Activated CD8-positive, alpha-beta T cell treated with anti-CD3 and anti-CD28 coated beads for 36 hours (primary cell): ENCODE data around the gene MRTFB. TPM values are rescaled to one million over a fixed set of nuclear protein-coding genes. Genes with fewer than 3 reads are reported as not detected.
A peak's percentile ranks its signal among the peaks of the same experiment; 100 is the strongest.

Experiments used
- ATAC-seq: fragments of 200-7000 bp; cut with Tn5 transposase; one replicate; pipeline ENCODE4 v1.10.0; 2021; ENCODE audit warnings: mild to moderate bottlenecking, moderate library complexity
- CTCF ChIA-PET: fragments of 350-600 bp; sonication (Branson Sonifier 250); formaldehyde crosslinking; loops from one replicate; lab custom pipeline; 2021; ENCODE audit warnings: antibody characterized with exemption; lab: Charles Lee
- POLR2A ChIA-PET: fragments of 350-600 bp; sonication (Branson Sonifier 250); formaldehyde crosslinking; loops from one replicate; lab custom pipeline; 2021; ENCODE audit warnings: antibody characterized with exemption; lab: Charles Lee
- DNase-seq: peaks from one replicate; pipeline ENCODE4 v3.0.0-alpha.2; 2020
- H3K27ac Mint-ChIP-seq: one replicate; pipeline ENCODE4 v1.8.0; 2021; ENCODE audit warnings: mild to moderate bottlenecking, mixed read lengths
- H3K27me3 Mint-ChIP-seq: one replicate; pipeline ENCODE4 v1.8.0; 2021; ENCODE audit warnings: mixed read lengths
- H3K36me3 Mint-ChIP-seq: one replicate; pipeline ENCODE4 v1.8.0; 2021; ENCODE audit warnings: low read depth, mixed read lengths
- H3K4me1 Mint-ChIP-seq: one replicate; pipeline ENCODE4 v1.8.0; 2021; ENCODE audit warnings: low read depth, mixed read lengths
- H3K4me3 Mint-ChIP-seq: one replicate; pipeline ENCODE4 v1.8.0; 2021; ENCODE audit warnings: mild to moderate bottlenecking, moderate library complexity, mixed read lengths
- H3K9me3 Mint-ChIP-seq: one replicate; pipeline ENCODE4 v1.8.0; 2021; ENCODE audit warnings: mixed read lengths
- intact Hi-C: fragments of 100-400 bp; cut with micrococcal nuclease; formaldehyde crosslinking; loops from one replicate; pipeline ENCODE4 v1.10.0; 2022
- total RNA-seq, 2 experiments: library from RNA; stranded (reverse); gene quantifications; one replicate each; pipeline ENCODE4 v1.2.3, GENCODE V29; 2021
- TF ChIP-seq, protein P1 (sequence below): fragments of 200-600 bp; IDR thresholded peaks from one replicate; pipeline ENCODE4 v1.8.0; 2022; ENCODE audit warnings: antibody characterized with exemption, mild to moderate bottlenecking

MRTFB gene
- total RNA-seq, 2 experiments from 2014 or later, result 10.3 to 12.0 TPM

GRCh38 chr16:14283786-14284185 lies 212.7 kb downstream of the MRTFB start:
- intact Hi-C loops, result loop anchor here (10.0 kb wide), 1 partner anchor 359 kb away; the partner anchor contains the start of gene ERCC4
- peaks cover 12% of the 10 kb centered on the region for H3K4me1 Mint-ChIP-seq
- ATAC-seq (no peak), DNase-seq (no peak)
- TF ChIP-seq, protein P1, sequence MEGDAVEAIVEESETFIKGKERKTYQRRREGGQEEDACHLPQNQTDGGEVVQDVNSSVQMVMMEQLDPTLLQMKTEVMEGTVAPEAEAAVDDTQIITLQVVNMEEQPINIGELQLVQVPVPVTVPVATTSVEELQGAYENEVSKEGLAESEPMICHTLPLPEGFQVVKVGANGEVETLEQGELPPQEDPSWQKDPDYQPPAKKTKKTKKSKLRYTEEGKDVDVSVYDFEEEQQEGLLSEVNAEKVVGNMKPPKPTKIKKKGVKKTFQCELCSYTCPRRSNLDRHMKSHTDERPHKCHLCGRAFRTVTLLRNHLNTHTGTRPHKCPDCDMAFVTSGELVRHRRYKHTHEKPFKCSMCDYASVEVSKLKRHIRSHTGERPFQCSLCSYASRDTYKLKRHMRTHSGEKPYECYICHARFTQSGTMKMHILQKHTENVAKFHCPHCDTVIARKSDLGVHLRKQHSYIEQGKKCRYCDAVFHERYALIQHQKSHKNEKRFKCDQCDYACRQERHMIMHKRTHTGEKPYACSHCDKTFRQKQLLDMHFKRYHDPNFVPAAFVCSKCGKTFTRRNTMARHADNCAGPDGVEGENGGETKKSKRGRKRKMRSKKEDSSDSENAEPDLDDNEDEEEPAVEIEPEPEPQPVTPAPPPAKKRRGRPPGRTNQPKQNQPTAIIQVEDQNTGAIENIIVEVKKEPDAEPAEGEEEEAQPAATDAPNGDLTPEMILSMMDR, result no peak
- no peaks in the 10 kb centered on the region for H3K36me3 Mint-ChIP-seq
- no peak overlapping the region for H3K27ac Mint-ChIP-seq
- peaks cover 3% of the 10 kb centered on the region for H3K9me3 Mint-ChIP-seq
- ChIA-PET CTCF (interaction anchor here (1.0 to 2.4 kb wide), 2 partner anchors 360 to 364 kb away, joined by 4 to 12 read pairs; partner anchors contain the start of gene ERCC4), POLR2A (no interaction called here)
- H3K4me3 Mint-ChIP-seq, result no peak overlapping the region
- H3K27me3 Mint-ChIP-seq, result no peaks in the 10 kb centered on the region

DNA sequence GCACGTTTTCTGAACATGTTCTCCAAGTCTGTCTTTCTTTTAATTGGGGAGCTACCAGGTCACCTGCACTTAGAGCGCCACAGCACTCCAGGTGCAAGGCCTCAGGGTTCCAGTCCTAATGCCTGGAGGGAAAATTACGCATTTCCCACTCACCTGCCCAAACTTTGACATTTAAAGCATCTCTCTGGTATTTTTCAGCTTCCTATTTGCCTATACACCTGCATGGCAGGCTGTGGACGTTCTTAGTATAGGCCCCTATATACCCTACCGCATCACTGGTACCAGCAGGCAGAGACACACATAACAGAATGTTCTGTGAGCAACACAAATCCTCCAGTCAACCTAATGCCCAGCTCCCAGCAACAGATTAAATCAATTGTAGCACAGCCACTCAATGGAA lies 213.3 kb downstream of the MRTFB start:
- TF ChIP-seq, protein P1, result no peak
- no peak for ATAC-seq
- Mint-ChIP-seq H3K4me1 (peaks cover 12% of the 10 kb centered on the region), H3K4me3 (peak overlapping the region; percentile 77), H3K27me3 (no peaks in the 10 kb centered on the region), H3K36me3 (no peaks in the 10 kb centered on the region), H3K27ac (no peak overlapping the region), H3K9me3 (peaks cover 9% of the 10 kb centered on the region)
- POLR2A ChIA-PET, result no interaction called here
- CTCF ChIA-PET, result interaction anchor here (1.0 to 2.4 kb wide), 2 partner anchors 361 to 365 kb away, joined by 4 to 12 read pairs; partner anchors contain the start of gene ERCC4
- intact Hi-C loops, result loop anchor here (10.0 kb wide), 1 partner anchor 360 kb away; the partner anchor contains the start of gene ERCC4
- DNase-seq, result no peak

- intact Hi-C loops, result loop anchor here (10.0 kb wide), 1 partner anchor 360 kb away; the partner anchor contains the start of gene ERCC4
- POLR2A ChIA-PET, result interaction anchor here (0.9 to 1.8 kb wide), 6 partner anchors 24 to 361 kb away, joined by 3 to 6 read pairs (median 4); no protein-coding TSS in a partner anchor
- ATAC-seq, result peak; percentile 57
These were observed 213.9 kb downstream of the MRTFB start for GRCh38 chr16:14284930-14285512.

GRCh38 chr16:14285513-14286367 lies 214.6 kb downstream of the MRTFB start:
- DNase-seq, result peak; percentile 92
- POLR2A ChIA-PET, result interaction anchor here (0.9 to 1.8 kb wide), 7 partner anchors 19 to 362 kb away, joined by 3 to 6 read pairs (median 3); no protein-coding TSS in a partner anchor
- peak; percentile 81 for ATAC-seq
- intact Hi-C loops, result loop anchor here (10.0 kb wide), 1 partner anchor 361 kb away; the partner anchor contains the start of gene ERCC4
- H3K36me3 Mint-ChIP-seq, result no peaks in the 10 kb centered on the region
- TF ChIP-seq, protein P1, result no peak
- H3K4me1 Mint-ChIP-seq, result peaks cover 12% of the 10 kb centered on the region
- no peaks in the 10 kb centered on the region for H3K27me3 Mint-ChIP-seq
- H3K27ac Mint-ChIP-seq, result peak overlapping the region; percentile 73
- H3K9me3 Mint-ChIP-seq, result peaks cover 15% of the 10 kb centered on the region
- CTCF ChIA-PET, result interaction anchor here (0.8 to 2.4 kb wide), 10 partner anchors 10 to 368 kb away, joined by 3 to 15 read pairs (median 4); partner anchors contain the start of gene ERCC4
- peak overlapping the region; percentile 77 for H3K4me3 Mint-ChIP-seq

More at GRCh38 chr16:14284930-14285512, 213.9 kb downstream of the MRTFB start:
- no peaks in the 10 kb centered on the region for H3K36me3 Mint-ChIP-seq
- peak overlapping the region; percentile 77 for H3K4me3 Mint-ChIP-seq
- DNase-seq, result peak; percentile 74
- H3K27me3 Mint-ChIP-seq, result no peaks in the 10 kb centered on the region
- H3K9me3 Mint-ChIP-seq, result peaks cover 14% of the 10 kb centered on the region
- H3K4me1 Mint-ChIP-seq, result peaks cover 12% of the 10 kb centered on the region
- CTCF ChIA-PET, result interaction anchor here (0.8 to 2.4 kb wide), 9 partner anchors 10 to 367 kb away, joined by 3 to 15 read pairs (median 4); partner anchors contain the start of gene ERCC4
- TF ChIP-seq, protein P1, result peak; percentile 49
- H3K27ac Mint-ChIP-seq, result peak overlapping the region; percentile 73
